Neural progenitor cell (in vitro differentiated cells): ENCODE measurements around the gene CCDC181. TPM values are rescaled to one million over a fixed set of nuclear protein-coding genes. Genes with fewer than 3 reads are reported as not detected.

Source experiments
- DNase-seq: peaks from one replicate; pipeline ENCODE4 v3.0.0-alpha.2; 2016; ENCODE audit warnings: low spot score
- H2AFZ ChIP-seq: fragments of 200-600 bp; sonication (generic); replicated peaks from 2 replicates; pipeline ENCODE4 v1.6.1; 2016; ENCODE audit warnings: antibody characterized with exemption
- H3F3A ChIP-seq: fragments of 200-600 bp; sonication (generic); 2 replicates; pipeline ENCODE4 v1.6.1; 2016; ENCODE audit warnings: antibody characterized with exemption, low read depth
- H3K27ac ChIP-seq: fragments of 200-600 bp; sonication (generic); 2 replicates; pipeline ENCODE4 v1.5.1; 2016; ENCODE audit warnings: mild to moderate bottlenecking
- H3K27me3 ChIP-seq: fragments of 200-600 bp; sonication (generic); 2 replicates; pipeline ENCODE4 v1.6.1; 2016; ENCODE audit warnings: mild to moderate bottlenecking, moderate library complexity
- H3K36me3 ChIP-seq: fragments of 200-600 bp; sonication (generic); 2 replicates; pipeline ENCODE4 v1.5.1; 2016
- H3K4me1 ChIP-seq: fragments of 200-600 bp; sonication (generic); 2 replicates; pipeline ENCODE4 v1.6.1; 2016; ENCODE audit warnings: mixed run types
- H3K4me2 ChIP-seq: fragments of 200-600 bp; sonication (generic); 2 replicates; pipeline ENCODE4 v1.6.1; 2016
- H3K4me3 ChIP-seq: fragments of 200-600 bp; sonication (generic); 2 replicates; pipeline ENCODE4 v1.5.1; 2016
- H3K79me2 ChIP-seq: fragments of 200-600 bp; sonication (generic); 2 replicates; pipeline ENCODE4 v1.6.1; 2016; ENCODE audit warnings: low read depth
- H3K9ac ChIP-seq: fragments of 200-600 bp; sonication (generic); 2 replicates; pipeline ENCODE4 v1.6.1; 2016
- H3K9me3 ChIP-seq: fragments of 200-600 bp; sonication (generic); 2 replicates; pipeline ENCODE4 v1.5.1; 2016; ENCODE audit warnings: low read depth
- H4K20me1 ChIP-seq: fragments of 200-600 bp; sonication (generic); 2 replicates; pipeline ENCODE4 v1.6.1; 2016; ENCODE audit warnings: low read depth
- H3K27ac Mint-ChIP-seq: 3 replicates; pipeline ENCODE4 v1.8.0; 2021; ENCODE audit warnings: mixed read lengths
- H3K27me3 Mint-ChIP-seq: 2 replicates; pipeline ENCODE4 v1.8.0; 2022; ENCODE audit warnings: low read depth, mild to moderate bottlenecking, inconsistent platforms, moderate library complexity, mixed read lengths; ENCODE audit not compliant: insufficient read depth
- H3K36me3 Mint-ChIP-seq: 3 replicates; pipeline ENCODE4 v1.8.0; 2021; ENCODE audit warnings: mixed read lengths
- H3K4me1 Mint-ChIP-seq: 3 replicates; pipeline ENCODE4 v1.8.0; 2021; ENCODE audit warnings: mixed read lengths
- H3K4me3 Mint-ChIP-seq: 3 replicates; pipeline ENCODE4 v1.8.0; 2021; ENCODE audit warnings: mild to moderate bottlenecking, moderate library complexity, mixed read lengths
- H3K9me3 Mint-ChIP-seq: 3 replicates; pipeline ENCODE4 v1.8.0; 2020; ENCODE audit warnings: mixed read lengths
- CTCF ChIP-seq: fragments of 200-600 bp; sonication (generic); IDR thresholded peaks from 2 replicates; pipeline ENCODE4 v1.5.1; 2017; ENCODE audit warnings: antibody characterized with exemption, mild to moderate bottlenecking
- EZH2 ChIP-seq: fragments of 200-600 bp; sonication (generic); IDR thresholded peaks from 2 replicates; pipeline ENCODE4 v1.6.1; 2017; ENCODE audit warnings: antibody characterized with exemption, mild to moderate bottlenecking, moderate library complexity
- EZH2phosphoT487 ChIP-seq: fragments of 200-600 bp; sonication (generic); IDR thresholded peaks from 2 replicates; pipeline ENCODE4 v1.6.1; 2017; ENCODE audit warnings: antibody characterized with exemption
- total RNA-seq: library from RNA; depleted of rRNA; stranded (reverse); fragments of >200 nt; gene quantifications from 2 replicates; pipeline ENCODE4 v1.2.3, GENCODE V29; 2015; ENCODE audit warnings: low replicate concordance

CCDC181 gene
- total RNA-seq, 1 donor from 2014 or later = 13.2 TPM

- Mint-ChIP-seq H3K27ac (no peak overlapping the region), H3K4me3 (no peak overlapping the region), H3K9me3 (peaks cover 2% of the 10 kb centered on the region), H3K36me3 (peaks cover 7% of the 10 kb centered on the region), H3K27me3 (no peaks in the 10 kb centered on the region), H3K4me1 (peaks cover 5% of the 10 kb centered on the region)
- Histone ChIP-seq H3K4me2 (peak overlapping the region; percentile 87), H3F3A (peaks cover 8% of the 10 kb centered on the region), H3K9ac (peak overlapping the region; percentile 63), H3K27me3 (no peaks in the 10 kb centered on the region), H3K27ac (no peak overlapping the region), H3K9me3 (no peaks in the 10 kb centered on the region), H3K4me1 (peaks cover 7% of the 10 kb centered on the region), H3K36me3 (no peaks in the 10 kb centered on the region), H3K79me2 (peaks cover 39% of the 10 kb centered on the region), H3K4me3 (peak overlapping the region; percentile 79), H2AFZ (peak overlapping the region; percentile 94), H4K20me1 (no peaks in the 10 kb centered on the region)
- TF ChIP-seq CTCF (no peak), EZH2phosphoT487 (no peak), EZH2 (no peak)
- peak; percentile 35 for DNase-seq
These were observed 58.9 kb downstream of the CCDC181 start for GRCh38 chr1:169368406-169368769.

- peak within 1 kb of the TSS; percentile 63 for H3K9ac ChIP-seq
- Mint-ChIP-seq H3K4me3 (no peak within 1 kb of the TSS), H3K27ac (no peak within 1 kb of the TSS), H3K27me3 (no peaks in the 10 kb centered on the region), H3K9me3 (peaks cover 2% of the 10 kb centered on the region), H3K4me1 (peaks cover 5% of the 10 kb centered on the region), H3K36me3 (peaks cover 7% of the 10 kb centered on the region)
- H3K9me3 ChIP-seq = no peaks in the 10 kb centered on the region
- H3K79me2 ChIP-seq = peaks cover 39% of the 10 kb centered on the region
- TF ChIP-seq CTCF = no peak
- TF ChIP-seq EZH2phosphoT487 = no peak
- TF ChIP-seq EZH2 = no peak
- H3K36me3 ChIP-seq = no peaks in the 10 kb centered on the region
- H4K20me1 ChIP-seq = no peaks in the 10 kb centered on the region
- H3K4me1 ChIP-seq = peaks cover 7% of the 10 kb centered on the region
- H3K27me3 ChIP-seq = no peaks in the 10 kb centered on the region
- H3K4me2 ChIP-seq = peak within 1 kb of the TSS; percentile 87
- H3F3A ChIP-seq = peaks cover 8% of the 10 kb centered on the region
- H3K27ac ChIP-seq = no peak within 1 kb of the TSS
- peak; percentile 97 for DNase-seq
- peak within 1 kb of the TSS; percentile 79 for H3K4me3 ChIP-seq
- peak within 1 kb of the TSS; percentile 94 for H2AFZ ChIP-seq
These were observed 59.4 kb downstream of the CCDC181 start, which contains the start of the genes BLZF1 and NME7 for GRCh38 chr1:169367686-169368405. Gene BLZF1, plus strand, starts transcription at chr1:169368195. Its CDS starts 1,328 bp downstream, at chr1:169369523. Gene NME7, minus strand, starts transcription at chr1:169367797. Its CDS starts 87 bp downstream, at chr1:169367710.

- peaks cover 7% of the 10 kb centered on the region for H3K4me1 ChIP-seq
- no peaks in the 10 kb centered on the region for H3K27me3 ChIP-seq
- peaks cover 5% of the 10 kb centered on the region for H3K4me1 Mint-ChIP-seq
- H3K9ac ChIP-seq = peak overlapping the region; percentile 36
- peaks cover 8% of the 10 kb centered on the region for H3F3A ChIP-seq
- H3K4me3 Mint-ChIP-seq = no peak overlapping the region
- H3K27ac Mint-ChIP-seq = no peak overlapping the region
- peaks cover 39% of the 10 kb centered on the region for H3K79me2 ChIP-seq
- H2AFZ ChIP-seq = peak overlapping the region; percentile 94
- H3K36me3 ChIP-seq = no peaks in the 10 kb centered on the region
- H3K9me3 Mint-ChIP-seq = peaks cover 2% of the 10 kb centered on the region
- peak; percentile 2 for DNase-seq
- no peaks in the 10 kb centered on the region for H3K27me3 Mint-ChIP-seq
- peaks cover 7% of the 10 kb centered on the region for H3K36me3 Mint-ChIP-seq
- peak overlapping the region; percentile 79 for H3K4me3 ChIP-seq
- no peaks in the 10 kb centered on the region for H4K20me1 ChIP-seq
- no peaks in the 10 kb centered on the region for H3K9me3 ChIP-seq
- TF ChIP-seq CTCF (no peak), EZH2phosphoT487 (no peak), EZH2 (no peak)
- peak overlapping the region; percentile 82 for H3K4me2 ChIP-seq
- no peak overlapping the region for H3K27ac ChIP-seq
These were observed 60.1 kb downstream of the CCDC181 start for GRCh38 chr1:169367096-169367685.
